ENCODE results near the gene GPA33. TPM values are rescaled to one million over a fixed set of nuclear protein-coding genes. Genes with fewer than 3 reads are reported as not detected.

The GPA33 gene
- total RNA-seq, 1 experiment from 2014 or later: not detected

DNA sequence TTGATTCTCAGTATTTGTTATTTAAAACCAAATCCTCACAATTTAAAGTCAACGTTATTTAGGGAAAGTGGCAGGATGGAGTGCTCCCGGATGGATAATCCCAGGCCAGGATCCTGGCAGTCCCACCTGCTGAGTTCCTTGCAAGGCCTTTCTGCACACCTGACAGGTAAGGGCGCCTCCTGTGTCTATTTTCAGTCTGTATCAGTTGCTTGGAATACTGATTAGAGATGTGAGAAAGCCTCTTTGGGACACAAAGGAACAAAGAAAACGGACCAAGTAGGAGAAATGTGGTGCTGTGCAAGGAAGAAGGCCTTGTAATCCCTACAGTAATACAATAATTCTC lies 15.9 kb upstream of the GPA33 start:
- Histone ChIP-seq H3K23ac (ENCODE audit: insufficient read length, low read depth, low read length) (no peak overlapping the region), H2AFZ (ENCODE audit: low read length) (no peak overlapping the region), H4K91ac (ENCODE audit: insufficient read length, low read depth, low read length) (no peak overlapping the region), H2BK120ac (ENCODE audit: low read depth, low read length, poor library complexity, severe bottlenecking) (no peak overlapping the region), H3K18ac (ENCODE audit: insufficient read length, low read depth, low read length) (no peak overlapping the region), H4K20me1 (ENCODE audit: control insufficient read depth, insufficient read depth, insufficient read length) (no peaks in the 10 kb centered on the region), H3K4me2 (ENCODE audit: insufficient read depth, insufficient read length, low read length) (no peak overlapping the region), H3K9me3 (ENCODE audit: control insufficient read depth, low read depth, low read length) (no peaks in the 10 kb centered on the region), H2AK5ac (ENCODE audit: insufficient read length, low read length) (no peak overlapping the region), H3K56ac (ENCODE audit: insufficient read length, low read depth, low read length) (no peak overlapping the region), H2BK15ac (ENCODE audit: low read depth, low read length) (no peak overlapping the region), H2BK20ac (ENCODE audit: low read depth, low read length, poor library complexity, severe bottlenecking) (no peak overlapping the region), H3K79me1 (ENCODE audit: insufficient read depth, low read depth, low read length, poor library complexity, severe bottlenecking) (no peaks in the 10 kb centered on the region), H3K23me2 (ENCODE audit: insufficient read length, low read depth, low read length, poor library complexity, severe bottlenecking) (no peaks in the 10 kb centered on the region), H3K9ac (ENCODE audit: extremely low read depth, insufficient read length, low read length) (no peak overlapping the region), H3K4me1 (ENCODE audit: insufficient read depth, low read length) (peaks cover 15% of the 10 kb centered on the region; the same call in 1 of the 2 replicates), H3K14ac (ENCODE audit: insufficient read depth, low read length) (no peak overlapping the region), H4K5ac (ENCODE audit: insufficient read length, low read depth, low read length) (no peak overlapping the region), H3K79me2 (ENCODE audit: insufficient read depth, low read length) (no peaks in the 10 kb centered on the region), H3T11ph (ENCODE audit: low read length) (no peak overlapping the region), H3K27me3 (ENCODE audit: insufficient read depth, low read length) (no peaks in the 10 kb centered on the region), H4K8ac (replicated peaks; ENCODE audit: insufficient read length, low read depth, low read length) (no peak overlapping the region), H3K27ac (ENCODE audit: insufficient read length, low read depth, low read length) (no peak overlapping the region), H2BK12ac (ENCODE audit: insufficient read length, low read depth, low read length) (no peak overlapping the region), H2BK5ac (ENCODE audit: insufficient read length, low read length) (no peak overlapping the region), H3K4ac (ENCODE audit: low read depth, low read length) (no peak overlapping the region)
- Mint-ChIP-seq H3K9me3 (no peaks in the 10 kb centered on the region; a peak in 2 of 5 replicates), H3K27me3 (ENCODE audit: low read depth) (0 out of 2 replicates have a peak, but pooled peaks cover 2% of the 10 kb centered on the region), H3K4me3 (no peak overlapping the region), H3K27ac (0 out of 7 replicates have a peak overlapping the region, but pooled peaks of 1 of the 3 experiments have one; percentile 41), H3K36me3 (ENCODE audit: insufficient read depth in 1 of 3, low read depth in 3 of 3) (peaks cover 0 to 3% (median 0%) of the 10 kb centered on the region in 3 experiments; a peak in 1 of 7 replicates), H3K4me1 (peaks cover 45 to 59% of the 10 kb centered on the region in 2 experiments)
- peak; percentile 37; the same call in 2 of the 3 replicates for TF ChIP-seq CTCF (conservative IDR thresholded peaks at IDR 0.05)
- no peak for DNase-seq
- no CpG with 5 or more reads among the region's 4 CpGs for WGBS (ENCODE audit: extremely low coverage, insufficient read length, low lambda C conversion rate)
